Esophagus muscularis mucosa (tissue), 4 donors: Measurements from ENCODE around the gene PDHB. TPM values are rescaled to one million over a fixed set of nuclear protein-coding genes. Genes with fewer than 3 reads are reported as not detected.

Source experiments
- DNase-seq: peaks from one replicate; pipeline ENCODE4 v3.0.0-alpha.2; 2017; ENCODE audit errors: extremely low spot score
- H3K27ac ChIP-seq, 4 donors: fragments of 200-600 bp; sonication (generic); replicated peaks in 1 of 4; 1 replicate in 3 of 4; 2 replicates in 1 of 4; pipeline ENCODE4 v1.5.1; 2016 to 2019; ENCODE audit warnings: mild to moderate bottlenecking in 1 of 4
- H3K27me3 ChIP-seq, 4 donors: fragments of 200-600 bp; sonication (generic); one replicate each; pipeline versions ENCODE4 v1.5.1 to v1.6.0; 2016 to 2019
- H3K36me3 ChIP-seq, 4 donors: fragments of 200-600 bp; sonication (generic); one replicate each; pipeline ENCODE4 v1.5.1; 2016 to 2019
- H3K4me1 ChIP-seq, 4 donors: fragments of 200-600 bp; sonication (generic); one replicate each; pipeline ENCODE4 v1.5.1; 2016 to 2019
- H3K4me3 ChIP-seq, 4 donors: fragments of 200-600 bp; sonication (generic); 1 replicate in 2 of 4; 2 replicates in 2 of 4; pipeline ENCODE4 v1.5.1; 2016 to 2019; ENCODE audit warnings: mild to moderate bottlenecking in 4 of 4, moderate library complexity in 1 of 4
- H3K9me3 ChIP-seq, 4 donors: fragments of 200-600 bp; sonication (generic); 1 replicate in 3 of 4; 2 replicates in 1 of 4; pipeline ENCODE4 v1.5.1; 2016 to 2019
- CTCF ChIP-seq, 3 experiments: fragments of 200-600 bp in 2 of 3; fragments of 450-650 bp in 1 of 3; sonication (generic) in 2 of 3; IDR thresholded peaks; one replicate each; pipeline ENCODE4 v1.5.1; 2017 to 2019; ENCODE audit warnings: antibody characterized with exemption in 3 of 3, mild to moderate bottlenecking in 2 of 3, moderate library complexity in 1 of 3
- EP300 ChIP-seq: sonication (generic); formaldehyde crosslinking; IDR thresholded peaks from one replicate; pipeline ENCODE4 v1.6.1; 2017; ENCODE audit warnings: antibody characterized with exemption
- POLR2A ChIP-seq: fragments of 450-650 bp; IDR thresholded peaks from one replicate; pipeline ENCODE4 v1.6.1; 2017; ENCODE audit warnings: antibody characterized with exemption, moderate library complexity, mild to moderate bottlenecking, low read depth
- POLR2AphosphoS5 ChIP-seq, 2 donors: sonication (generic); formaldehyde crosslinking; IDR thresholded peaks; one replicate each; pipeline ENCODE4 v1.6.1; 2017; ENCODE audit warnings: antibody characterized with exemption in 2 of 2
- WGBS: methylation state at CpG from one replicate; pipeline ENCODE4 v1.1.5; 2018; 5-methylcytosine and 5-hydroxymethylcytosine counted together
- intact Hi-C: fragments of 100-400 bp; cut with DNase I; formaldehyde crosslinking; loops from one replicate; pipeline ENCODE4 v1.15.1; 2023
- total RNA-seq, 4 donors: library from RNA; depleted of rRNA; stranded (reverse); fragments of >200 nt; gene quantifications; one replicate each; pipeline versions ENCODE4 v1.1.0 to v1.2.1, GENCODE V29; 2016

PDHB gene
- total RNA-seq, 4 donors from 2014 or later = 100 to 138 (median 122) TPM

DNA sequence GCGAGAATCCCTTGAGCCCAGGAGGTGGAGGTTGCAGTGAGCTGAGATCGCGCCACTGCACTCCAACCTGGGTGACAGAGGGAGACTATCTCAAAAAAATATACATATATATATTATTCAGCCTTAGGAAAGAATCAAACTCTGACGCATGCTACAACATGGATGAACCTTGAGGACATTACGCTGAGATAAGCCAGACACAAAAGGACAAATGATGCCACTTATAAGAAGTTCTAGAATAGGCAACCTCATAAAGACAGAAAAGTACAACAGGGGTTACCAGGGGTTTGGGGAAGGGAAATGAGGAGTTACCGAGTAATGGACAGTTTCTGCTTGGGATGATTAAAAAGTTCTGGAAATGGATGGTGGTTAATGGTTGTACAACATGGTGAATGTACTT is 727 bp downstream of the PDHB start:
- DNase-seq = no peak
- Histone ChIP-seq H3K4me3 (peak overlapping the region; percentile 61 to 79 (median 72)), H3K36me3 (peaks cover 27 to 45% (median 41%) of the 10 kb centered on the region in 4 donors), H3K9me3 (no peaks in the 10 kb centered on the region), H3K27me3 (no peaks in the 10 kb centered on the region), H3K4me1 (peaks cover 26 to 75% (median 66%) of the 10 kb centered on the region in 4 donors), H3K27ac (peak overlapping the region; percentile 82 to 95 (median 90))
- TF ChIP-seq CTCF (IDR thresholded peaks at IDR 0.05) = no peak
- TF ChIP-seq EP300 = no peak
- TF ChIP-seq POLR2AphosphoS5 (IDR thresholded peaks at IDR 0.05) = no peak
- no peak for TF ChIP-seq POLR2A
- WGBS = 53% methylated on average over 6 of the region's 6 CpGs
- intact Hi-C loops = loop anchor here (2.0 kb wide), 1 partner anchor 58 kb away; no protein-coding TSS in a partner anchor

DNA sequence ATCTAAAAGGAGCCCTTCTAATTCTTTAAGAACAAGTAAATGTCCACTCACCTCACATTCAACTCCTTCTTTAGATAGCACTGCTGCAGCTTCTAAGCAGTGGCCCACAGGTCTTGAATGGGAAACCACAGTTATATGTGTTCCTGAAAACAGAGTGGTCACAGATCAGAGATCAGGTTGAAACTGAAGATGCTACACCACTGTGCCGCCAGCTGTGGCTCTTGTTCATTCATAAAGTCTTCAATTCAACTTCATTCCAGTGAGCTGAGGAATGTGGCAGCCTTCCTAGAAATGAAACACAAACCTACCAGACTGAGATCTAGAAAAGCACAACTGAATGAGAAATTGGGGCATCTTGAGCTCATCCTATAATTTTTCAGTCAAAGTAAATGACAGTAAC is 4.0 kb downstream of the PDHB start:
- peak overlapping the region in 1 of 4 donors; percentile 46 for H3K27ac ChIP-seq
- H3K4me3 ChIP-seq = no peak overlapping the region
- H3K9me3 ChIP-seq = no peaks in the 10 kb centered on the region
- TF ChIP-seq EP300 (no peak), POLR2A (no peak), CTCF (IDR thresholded peaks at IDR 0.05) (no peak), POLR2AphosphoS5 (IDR thresholded peaks at IDR 0.05) (no peak)
- DNase-seq = no peak
- WGBS = 96% methylated on average over 1 of the region's 1 CpG
- peaks cover 40 to 76% (median 70%) of the 10 kb centered on the region in 4 donors for H3K36me3 ChIP-seq
- no peaks in the 10 kb centered on the region for H3K27me3 ChIP-seq
- peaks cover 25 to 78% (median 68%) of the 10 kb centered on the region in 4 donors for H3K4me1 ChIP-seq
- intact Hi-C loops = no loop called here

GRCh38 chr3:58427661-58428361 is 5.8 kb downstream of the PDHB start:
- H3K27ac ChIP-seq = peak overlapping the region; percentile 29 to 58 (median 42)
- H3K27me3 ChIP-seq = no peaks in the 10 kb centered on the region
- H3K4me3 ChIP-seq = no peak overlapping the region
- no peak for DNase-seq
- 67% methylated on average over 7 of the region's 7 CpGs for WGBS
- TF ChIP-seq EP300 (no peak), POLR2A (no peak), CTCF (IDR thresholded peaks at IDR 0.05) (no peak), POLR2AphosphoS5 (IDR thresholded peaks at IDR 0.05) (no peak)
- intact Hi-C loops = no loop called here
- H3K4me1 ChIP-seq = peaks cover 24 to 80% (median 65%) of the 10 kb centered on the region in 4 donors
- peaks cover 40 to 92% (median 88%) of the 10 kb centered on the region in 4 donors for H3K36me3 ChIP-seq
- no peaks in the 10 kb centered on the region for H3K9me3 ChIP-seq

DNA sequence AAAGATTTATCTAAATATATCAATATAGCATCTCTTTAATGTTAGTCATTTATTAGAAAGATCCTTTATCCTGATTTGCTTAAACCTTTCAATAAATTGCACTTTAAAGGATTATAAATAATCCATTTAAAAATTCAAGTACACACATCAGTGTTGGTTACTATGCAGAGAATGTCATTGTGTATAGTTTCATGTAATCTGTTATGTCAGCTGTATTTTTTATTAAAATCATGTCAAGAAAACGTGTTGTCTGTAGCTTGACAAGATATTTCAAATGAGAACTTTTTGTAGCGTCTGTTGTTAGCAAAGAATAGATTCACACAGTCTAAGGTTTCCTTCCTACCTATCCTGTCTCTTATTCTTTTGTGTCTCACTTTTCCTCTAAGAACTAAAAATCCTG is 7.8 kb downstream of the PDHB start:
- 53% methylated on average over 2 of the region's 2 CpGs for WGBS

More for the DNA sequence above, 7.8 kb downstream of the PDHB start:
- Histone ChIP-seq H3K4me1 (peaks cover 14 to 71% (median 54%) of the 10 kb centered on the region in 4 donors), H3K9me3 (no peaks in the 10 kb centered on the region), H3K27me3 (no peaks in the 10 kb centered on the region), H3K4me3 (no peak overlapping the region), H3K27ac (peak overlapping the region in 3 of 4 donors; percentile 9 to 46 (median 36)), H3K36me3 (peaks cover 34 to 98% (median 96%) of the 10 kb centered on the region in 4 donors)
- TF ChIP-seq EP300 (no peak), POLR2A (no peak), CTCF (IDR thresholded peaks at IDR 0.05) (no peak), POLR2AphosphoS5 (IDR thresholded peaks at IDR 0.05) (no peak)
- DNase-seq = no peak
- intact Hi-C loops = no loop called here
